ENCODE results near the gene TCEA3. TPM values are rescaled to one million over a fixed set of nuclear protein-coding genes. Genes with fewer than 3 reads are reported as not detected.
"Not testable (repeated sequence)": the region's sequence is repeated elsewhere in the genome, so short reads cannot be mapped to it uniquely, and the experiment has no call there.

The TCEA3 gene
- total RNA-seq, 2 donors from 2014 or later: 65.2 to 115 TPM

DNA sequence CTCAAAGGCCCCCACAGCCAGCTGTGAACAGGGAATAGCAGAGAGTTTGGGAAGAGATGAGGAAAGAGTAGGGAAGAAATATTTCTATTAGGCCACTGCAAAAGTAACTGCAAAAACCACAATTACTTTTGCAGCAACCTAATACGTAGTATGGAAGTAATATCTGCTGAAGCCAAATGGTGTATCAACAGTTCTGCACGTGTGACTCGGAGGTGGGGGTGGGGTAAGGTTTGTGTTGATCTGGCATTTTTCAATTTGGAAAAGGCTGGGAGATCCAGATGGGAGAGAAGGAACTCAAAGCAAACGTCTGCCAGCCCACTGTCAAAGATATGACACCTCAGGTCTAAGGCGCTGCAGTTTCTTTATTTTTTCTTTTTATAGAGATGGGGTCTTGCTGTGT, 43.8 kb downstream of the TCEA3 start:
- no peak for DNase-seq (ENCODE audit: low spot score)
- Histone ChIP-seq H3K9me3 (no peaks in the 10 kb centered on the region), H3K27me3 (replicated peaks; ENCODE audit: insufficient read depth) (no peaks in the 10 kb centered on the region), H3K4me3 (no peak overlapping the region), H3K4me1 (replicated peaks) (peaks cover 10% of the 10 kb centered on the region), H3K36me3 (no peaks in the 10 kb centered on the region), H3K27ac (no peak overlapping the region)
- intact Hi-C loops (cut with DNase I): no loop called here
- WGBS: 57% methylated on average over 5 of the region's 5 CpGs
- TF ChIP-seq POLR2AphosphoS5 (IDR thresholded peaks at IDR 0.05) (no peak), POLR2A (IDR thresholded peaks at IDR 0.05) (no peak)
- TF ChIP-seq, protein P1, sequence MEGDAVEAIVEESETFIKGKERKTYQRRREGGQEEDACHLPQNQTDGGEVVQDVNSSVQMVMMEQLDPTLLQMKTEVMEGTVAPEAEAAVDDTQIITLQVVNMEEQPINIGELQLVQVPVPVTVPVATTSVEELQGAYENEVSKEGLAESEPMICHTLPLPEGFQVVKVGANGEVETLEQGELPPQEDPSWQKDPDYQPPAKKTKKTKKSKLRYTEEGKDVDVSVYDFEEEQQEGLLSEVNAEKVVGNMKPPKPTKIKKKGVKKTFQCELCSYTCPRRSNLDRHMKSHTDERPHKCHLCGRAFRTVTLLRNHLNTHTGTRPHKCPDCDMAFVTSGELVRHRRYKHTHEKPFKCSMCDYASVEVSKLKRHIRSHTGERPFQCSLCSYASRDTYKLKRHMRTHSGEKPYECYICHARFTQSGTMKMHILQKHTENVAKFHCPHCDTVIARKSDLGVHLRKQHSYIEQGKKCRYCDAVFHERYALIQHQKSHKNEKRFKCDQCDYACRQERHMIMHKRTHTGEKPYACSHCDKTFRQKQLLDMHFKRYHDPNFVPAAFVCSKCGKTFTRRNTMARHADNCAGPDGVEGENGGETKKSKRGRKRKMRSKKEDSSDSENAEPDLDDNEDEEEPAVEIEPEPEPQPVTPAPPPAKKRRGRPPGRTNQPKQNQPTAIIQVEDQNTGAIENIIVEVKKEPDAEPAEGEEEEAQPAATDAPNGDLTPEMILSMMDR (IDR thresholded peaks at IDR 0.05): no peak

DNA sequence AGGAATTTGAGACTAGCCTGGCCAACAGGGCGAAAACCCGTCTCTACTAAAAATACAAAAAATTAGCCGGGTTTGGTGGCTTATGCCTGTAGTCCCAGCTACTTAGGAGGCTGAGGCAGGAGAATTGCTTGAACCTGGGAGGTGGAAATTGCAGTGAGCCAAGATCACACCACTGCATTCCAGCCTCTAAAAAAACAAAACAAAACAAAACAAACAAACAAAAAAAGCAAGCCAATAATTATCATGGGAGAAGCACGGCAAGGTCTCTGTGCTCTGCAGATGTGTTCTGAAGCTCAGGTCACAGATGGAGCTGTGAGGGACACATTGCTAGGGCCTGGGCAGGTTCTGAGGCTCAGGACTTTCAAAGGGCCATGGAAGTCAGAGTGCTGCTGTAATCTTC, 44.3 kb downstream of the TCEA3 start:
- 53% methylated on average over 4 of the region's 4 CpGs for WGBS
- intact Hi-C loops (cut with DNase I); H3K36me3 ChIP-seq; H3K4me1 ChIP-seq (replicated peaks); H3K4me3 ChIP-seq; DNase-seq (ENCODE audit: low spot score); H3K9me3 ChIP-seq; H3K27ac ChIP-seq; H3K27me3 ChIP-seq (replicated peaks; ENCODE audit: insufficient read depth): not testable (repeated sequence)

DNA sequence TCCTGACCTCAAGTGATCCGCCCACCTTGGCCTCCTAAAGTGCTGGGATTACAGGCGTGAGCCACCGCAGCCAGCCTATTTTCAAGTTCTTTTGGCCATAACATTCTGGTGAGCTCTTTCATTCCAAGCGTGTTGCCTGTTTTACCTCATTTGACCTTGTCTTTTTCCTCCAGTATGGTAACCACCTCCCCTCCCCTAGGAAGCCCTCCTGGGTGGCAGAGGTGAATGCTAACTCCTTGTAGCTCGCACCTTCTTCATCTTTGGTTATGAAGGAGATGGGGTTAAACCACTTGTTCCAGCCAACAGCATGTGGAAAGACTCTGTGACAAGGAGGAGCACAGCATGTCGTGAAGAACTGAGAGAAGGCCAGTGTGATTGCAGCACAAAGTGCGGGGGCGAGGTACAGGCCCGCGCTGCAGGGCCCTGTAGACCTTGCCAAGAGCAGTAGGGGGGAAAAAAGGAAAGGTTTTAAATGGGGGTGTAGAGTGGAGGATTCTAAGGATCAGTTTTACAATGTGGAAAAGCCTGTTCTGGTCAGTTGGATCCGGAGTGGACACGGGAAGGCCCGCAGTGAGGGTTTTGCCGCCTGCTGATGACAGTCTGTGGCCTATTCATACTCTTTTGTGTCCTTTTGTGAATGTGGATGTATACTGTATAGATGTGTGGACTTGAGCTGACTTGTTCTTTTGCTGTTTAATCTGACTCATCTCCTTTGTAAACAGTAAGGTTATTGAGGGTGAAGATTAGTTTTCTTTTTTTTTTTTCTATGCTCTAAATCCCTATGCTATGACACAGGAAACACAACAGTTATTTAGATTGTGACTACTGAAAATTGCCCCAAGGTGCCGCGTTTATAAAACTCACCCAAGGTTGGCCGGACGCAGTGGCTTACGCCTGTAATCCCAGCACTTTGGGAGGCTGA, 47.4 kb downstream of the TCEA3 start:
- WGBS: 19% methylated on average over 19 of the region's 19 CpGs
- intact Hi-C loops (cut with DNase I): no loop called here
- H3K9me3 ChIP-seq: no peaks in the 10 kb centered on the region
- H3K27ac ChIP-seq: peak overlapping the region; percentile 79 to 82
- H3K36me3 ChIP-seq: no peaks in the 10 kb centered on the region
- TF ChIP-seq, protein P1 (IDR thresholded peaks at IDR 0.05): peak in 1 of 4 experiments; percentile 9
- TF ChIP-seq POLR2A (IDR thresholded peaks at IDR 0.05): no peak
- TF ChIP-seq POLR2AphosphoS5 (IDR thresholded peaks at IDR 0.05): peak; percentile 83
- no peak overlapping the region for H3K4me3 ChIP-seq
- no peaks in the 10 kb centered on the region for H3K27me3 ChIP-seq (replicated peaks; ENCODE audit: insufficient read depth)
- H3K4me1 ChIP-seq (replicated peaks): peaks cover 10% of the 10 kb centered on the region
- peak; percentile 48 for DNase-seq (ENCODE audit: low spot score)

DNA sequence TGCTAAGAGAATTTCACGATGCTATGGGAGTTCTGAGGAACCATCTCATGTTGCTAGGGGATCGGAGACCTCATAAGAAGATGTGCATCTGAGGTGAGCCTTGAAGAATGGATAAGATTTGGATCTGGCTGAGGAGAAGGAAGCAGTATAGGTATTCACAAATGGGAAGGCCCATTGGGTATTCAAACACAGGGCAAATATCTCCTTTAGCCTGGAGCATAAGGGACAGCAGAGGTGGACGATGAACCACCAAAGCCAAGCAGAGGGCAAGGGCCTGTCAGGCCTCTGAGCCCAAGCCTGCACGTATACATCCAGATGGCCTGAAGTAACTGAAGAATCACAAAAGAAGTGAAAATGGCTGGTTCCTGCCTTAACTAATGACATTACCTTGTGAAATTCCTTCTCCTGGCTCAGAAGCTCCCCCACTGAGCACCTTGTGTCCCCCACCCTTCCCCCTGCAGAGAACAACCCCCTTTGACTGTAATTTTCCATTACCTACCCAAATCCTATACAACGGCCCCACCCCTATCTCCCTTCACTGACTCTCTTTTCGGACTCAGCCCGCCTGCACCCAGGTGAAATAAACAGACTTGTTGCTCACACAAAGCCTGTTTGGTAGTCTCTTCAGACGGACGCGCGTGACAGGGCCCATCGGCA, 50.3 kb downstream of the TCEA3 start:
- peaks cover 25% of the 10 kb centered on the region for H3K4me1 ChIP-seq (replicated peaks)
- intact Hi-C loops (cut with DNase I); H3K9me3 ChIP-seq; H3K4me3 ChIP-seq; H3K27me3 ChIP-seq (replicated peaks; ENCODE audit: insufficient read depth); H3K27ac ChIP-seq; DNase-seq (ENCODE audit: low spot score); H3K36me3 ChIP-seq: not testable (repeated sequence)
- WGBS: 91% methylated on average over 12 of the region's 12 CpGs

DNA sequence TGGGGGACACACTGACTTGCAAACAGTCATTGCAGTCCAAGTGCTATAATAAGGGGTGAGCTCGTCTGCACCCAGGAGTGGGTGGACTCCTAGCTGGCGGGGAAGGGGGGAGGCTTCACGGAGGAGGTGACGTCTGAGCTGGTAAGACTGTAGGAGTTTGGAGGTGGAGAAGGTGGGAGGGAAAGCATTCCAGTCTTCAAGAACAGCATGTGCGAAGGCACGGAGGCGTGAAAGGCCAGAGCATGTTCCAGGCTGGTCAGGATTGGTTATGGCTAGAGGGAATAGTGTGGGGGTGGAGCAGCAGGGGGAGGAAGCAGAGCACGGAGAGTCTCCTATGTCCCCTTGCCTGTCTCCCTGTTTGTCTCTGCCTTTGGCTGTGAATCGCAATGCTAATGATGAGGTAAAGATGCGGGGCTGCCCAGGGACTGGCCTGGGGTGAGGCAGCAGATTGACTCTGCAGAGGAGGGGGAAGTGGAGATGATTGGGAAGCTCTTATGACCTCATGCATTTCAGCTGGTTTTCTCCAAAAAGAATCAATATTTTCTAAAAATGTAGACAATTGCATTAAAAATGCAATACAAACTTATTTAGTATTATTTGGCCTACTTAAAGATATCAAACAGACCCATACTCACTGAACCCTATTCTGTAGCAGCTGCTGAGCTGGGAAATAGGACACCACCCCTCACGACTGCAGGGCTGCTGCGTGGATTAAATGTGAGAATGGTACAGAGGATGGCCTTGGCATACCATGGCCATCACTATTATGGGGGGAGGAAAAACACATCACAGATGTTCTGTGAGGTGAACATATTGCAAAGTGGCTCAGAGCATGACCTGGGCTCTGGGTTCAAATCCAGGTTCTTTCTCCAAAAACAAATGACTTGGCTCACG, 52.3 kb downstream of the TCEA3 start:
- no peak for DNase-seq (ENCODE audit: low spot score)
- Histone ChIP-seq H3K36me3 (no peaks in the 10 kb centered on the region), H3K27ac (no peak overlapping the region), H3K9me3 (no peaks in the 10 kb centered on the region), H3K27me3 (replicated peaks; ENCODE audit: insufficient read depth) (no peaks in the 10 kb centered on the region), H3K4me1 (replicated peaks) (peaks cover 21% of the 10 kb centered on the region), H3K4me3 (no peak overlapping the region)
- TF ChIP-seq POLR2AphosphoS5 (IDR thresholded peaks at IDR 0.05) (no peak), POLR2A (IDR thresholded peaks at IDR 0.05) (no peak)
- TF ChIP-seq, protein P1 (IDR thresholded peaks at IDR 0.05): no peak
- 62% methylated on average over 13 of the region's 13 CpGs for WGBS
- intact Hi-C loops (cut with DNase I): no loop called here

Measured in prostate gland (tissue), 2 donors.